ENCODE results near the gene SPAG4.

Gene SPAG4

DNA sequence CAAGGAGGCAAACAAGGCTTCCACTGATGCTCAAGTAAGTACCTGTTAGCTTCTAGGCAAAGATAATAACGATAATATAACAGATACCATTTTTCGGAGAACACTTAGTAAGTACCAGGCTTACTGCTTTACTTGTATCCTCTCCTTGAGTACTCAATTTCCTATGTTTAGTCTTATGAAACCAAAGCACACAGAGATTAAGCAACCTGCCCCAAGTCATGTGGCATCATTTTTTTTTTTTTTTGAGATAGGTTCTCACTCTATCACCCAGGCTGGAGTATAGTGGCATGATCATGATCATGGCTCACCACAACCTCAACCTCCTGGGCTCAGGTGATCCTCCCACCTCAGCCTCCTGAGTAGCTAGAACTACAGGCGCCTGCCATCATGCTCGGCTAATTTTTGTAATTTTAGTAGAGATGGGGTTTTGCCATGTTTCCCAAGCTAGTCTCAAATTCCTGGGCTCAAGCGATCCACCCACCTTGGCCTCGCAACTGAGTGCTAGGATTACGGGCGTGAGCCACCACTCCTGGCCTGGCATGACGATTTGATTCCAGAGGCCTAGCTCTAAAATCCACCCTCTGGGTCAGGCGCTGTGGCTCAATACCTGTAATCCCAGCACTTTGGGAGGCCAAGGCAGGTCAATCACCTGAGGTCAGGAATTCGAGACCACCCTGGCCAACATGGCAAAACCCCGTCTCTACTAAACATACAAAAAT is 14.0 kb downstream of the SPAG4 start:
- TF ChIP-seq, protein P1, sequence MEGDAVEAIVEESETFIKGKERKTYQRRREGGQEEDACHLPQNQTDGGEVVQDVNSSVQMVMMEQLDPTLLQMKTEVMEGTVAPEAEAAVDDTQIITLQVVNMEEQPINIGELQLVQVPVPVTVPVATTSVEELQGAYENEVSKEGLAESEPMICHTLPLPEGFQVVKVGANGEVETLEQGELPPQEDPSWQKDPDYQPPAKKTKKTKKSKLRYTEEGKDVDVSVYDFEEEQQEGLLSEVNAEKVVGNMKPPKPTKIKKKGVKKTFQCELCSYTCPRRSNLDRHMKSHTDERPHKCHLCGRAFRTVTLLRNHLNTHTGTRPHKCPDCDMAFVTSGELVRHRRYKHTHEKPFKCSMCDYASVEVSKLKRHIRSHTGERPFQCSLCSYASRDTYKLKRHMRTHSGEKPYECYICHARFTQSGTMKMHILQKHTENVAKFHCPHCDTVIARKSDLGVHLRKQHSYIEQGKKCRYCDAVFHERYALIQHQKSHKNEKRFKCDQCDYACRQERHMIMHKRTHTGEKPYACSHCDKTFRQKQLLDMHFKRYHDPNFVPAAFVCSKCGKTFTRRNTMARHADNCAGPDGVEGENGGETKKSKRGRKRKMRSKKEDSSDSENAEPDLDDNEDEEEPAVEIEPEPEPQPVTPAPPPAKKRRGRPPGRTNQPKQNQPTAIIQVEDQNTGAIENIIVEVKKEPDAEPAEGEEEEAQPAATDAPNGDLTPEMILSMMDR (IDR thresholded peaks at IDR 0.05; ENCODE audit: low read depth, low read length) = no peak
- H3K27ac ChIP-seq = no peak overlapping the region
- DNase-seq = no peak
- no peak overlapping the region for H3K4me3 ChIP-seq (ENCODE audit: low read depth, low read length)
- no peaks in the 10 kb centered on the region for H3K27me3 ChIP-seq (ENCODE audit: insufficient read depth, low read depth, severe bottlenecking)
- no peaks in the 10 kb centered on the region for H3K9me3 ChIP-seq (ENCODE audit: severe bottlenecking)
- peaks cover 60% of the 10 kb centered on the region for H3K36me3 ChIP-seq

DNA sequence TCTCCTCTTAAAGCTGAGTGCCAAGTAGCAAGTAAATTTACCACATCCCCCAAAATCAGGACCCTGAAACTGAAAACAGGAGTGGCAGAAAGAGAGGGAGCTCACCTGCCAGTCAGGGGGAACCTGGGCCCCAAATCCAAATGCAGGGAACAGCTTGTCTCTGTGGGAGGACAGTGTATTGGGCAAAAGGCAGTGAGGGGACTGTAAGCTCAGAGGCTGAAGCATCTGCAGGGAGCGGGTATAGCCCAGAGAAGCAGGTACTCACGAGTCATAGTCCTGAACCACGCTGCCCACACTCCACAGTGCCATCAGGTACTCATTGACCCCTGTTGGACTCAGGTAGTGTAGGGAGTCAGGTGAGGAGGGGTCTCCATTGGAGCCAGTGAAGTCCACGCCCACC is 15.0 kb downstream of the SPAG4 start:
- peaks cover 51% of the 10 kb centered on the region for H3K36me3 ChIP-seq
- H3K27ac ChIP-seq = no peak overlapping the region
- DNase-seq = no peak
- no peaks in the 10 kb centered on the region for H3K27me3 ChIP-seq (ENCODE audit: insufficient read depth, low read depth, severe bottlenecking)
- TF ChIP-seq, protein P1 (IDR thresholded peaks at IDR 0.05; ENCODE audit: low read depth, low read length) = no peak
- H3K4me3 ChIP-seq (ENCODE audit: low read depth, low read length) = no peak overlapping the region
- H3K9me3 ChIP-seq (ENCODE audit: severe bottlenecking) = no peaks in the 10 kb centered on the region

DNA sequence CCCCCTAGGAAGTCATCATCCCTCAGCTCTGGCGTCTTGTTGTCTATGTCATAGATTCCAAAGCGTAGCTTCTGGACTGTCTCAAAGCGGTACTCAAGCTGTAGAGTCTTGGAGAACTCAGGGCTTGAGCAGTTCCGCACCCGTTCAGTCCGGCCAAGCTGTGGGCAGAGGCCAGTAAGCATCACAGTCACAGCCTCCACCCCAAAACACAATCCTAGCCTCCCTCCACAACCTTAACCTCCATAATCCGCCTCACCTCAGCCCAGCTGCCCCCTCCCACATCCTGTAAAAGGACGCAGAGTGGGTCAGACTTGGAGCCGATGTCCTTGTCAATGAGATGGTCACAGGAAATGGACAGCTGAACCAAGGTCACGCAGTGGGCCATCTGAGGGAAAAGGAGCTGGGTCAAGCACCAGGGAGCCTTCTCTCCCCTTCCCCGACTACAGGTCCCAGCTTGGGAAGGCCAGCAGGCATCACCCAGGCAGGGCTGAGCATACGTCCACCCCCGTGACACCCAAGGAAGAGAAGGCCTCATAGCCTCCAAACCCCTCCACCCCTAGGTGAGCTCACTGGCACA is 17.0 kb downstream of the SPAG4 start:
- no peaks in the 10 kb centered on the region for H3K9me3 ChIP-seq (ENCODE audit: severe bottlenecking)
- no peak overlapping the region for H3K4me3 ChIP-seq (ENCODE audit: low read depth, low read length)
- no peak for DNase-seq
- no peak overlapping the region for H3K27ac ChIP-seq
- peaks cover 36% of the 10 kb centered on the region for H3K36me3 ChIP-seq
- TF ChIP-seq, protein P1 (IDR thresholded peaks at IDR 0.05; ENCODE audit: low read depth, low read length) = no peak
- no peaks in the 10 kb centered on the region for H3K27me3 ChIP-seq (ENCODE audit: insufficient read depth, low read depth, severe bottlenecking)

DNA sequence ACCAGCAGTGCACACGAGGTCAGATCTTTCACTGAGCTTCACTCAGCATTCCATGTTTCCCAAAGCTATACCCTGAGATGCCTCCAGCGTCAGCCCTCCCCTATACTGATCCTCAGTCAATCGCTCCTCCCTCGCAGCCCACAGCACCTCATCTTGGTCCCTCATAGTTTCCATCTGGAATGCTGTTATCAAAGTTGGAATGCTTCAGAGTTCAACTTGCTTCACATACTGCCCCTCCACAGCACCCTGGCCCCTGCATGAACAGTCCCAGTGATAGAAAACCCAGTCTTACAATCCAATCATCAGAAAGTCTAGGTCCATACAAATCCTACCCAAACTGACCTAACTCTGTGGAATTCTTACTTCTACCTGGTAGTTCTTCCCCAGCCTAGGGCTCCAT is 20.0 kb downstream of the SPAG4 start:
- DNase-seq = no peak
- Histone ChIP-seq H3K27me3 (ENCODE audit: insufficient read depth, low read depth, severe bottlenecking) (no peaks in the 10 kb centered on the region), H3K27ac (no peak overlapping the region)

DNA sequence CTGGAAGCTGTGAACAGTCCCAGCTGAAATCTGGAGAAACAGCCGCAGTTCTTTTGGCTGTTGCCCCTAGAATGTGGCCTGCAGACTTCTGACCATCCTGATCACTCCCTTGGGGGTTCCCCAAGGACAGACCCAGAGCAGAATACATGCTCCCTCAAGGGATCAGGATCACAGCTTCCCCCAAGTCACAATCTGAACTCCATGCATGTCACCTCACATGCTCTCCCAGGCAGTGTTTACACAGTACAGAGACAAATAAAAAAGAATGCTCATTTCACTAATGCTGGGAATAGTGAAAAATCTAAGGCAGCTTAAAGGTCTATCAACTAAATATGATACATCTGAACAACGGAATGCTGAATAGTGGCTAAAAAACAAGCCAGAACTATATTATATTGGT is 20.5 kb downstream of the SPAG4 start:
- Histone ChIP-seq H3K36me3 (peaks cover 11% of the 10 kb centered on the region), H3K4me3 (ENCODE audit: low read depth, low read length) (no peak overlapping the region), H3K9me3 (ENCODE audit: severe bottlenecking) (no peaks in the 10 kb centered on the region), H3K27me3 (ENCODE audit: insufficient read depth, low read depth, severe bottlenecking) (no peaks in the 10 kb centered on the region), H3K27ac (no peak overlapping the region)
- DNase-seq = no peak
- TF ChIP-seq, protein P1 (IDR thresholded peaks at IDR 0.05; ENCODE audit: low read depth, low read length) = no peak

More for the DNA sequence above, 20.0 kb downstream of the SPAG4 start:
- Histone ChIP-seq H3K36me3 (peaks cover 16% of the 10 kb centered on the region), H3K9me3 (ENCODE audit: severe bottlenecking) (no peaks in the 10 kb centered on the region), H3K4me3 (ENCODE audit: low read depth, low read length) (no peak overlapping the region)
- TF ChIP-seq, protein P1 (IDR thresholded peaks at IDR 0.05; ENCODE audit: low read depth, low read length) = no peak

All from WERI-Rb-1 (cell line).